OCI-LY1 (cell line): Measurements from ENCODE around the gene SLC35F5.
"Not testable (repeated sequence)": the region's sequence is repeated elsewhere in the genome, so short reads cannot be mapped to it uniquely, and the experiment has no call there.

Experiments
- H2AFZ ChIP-seq: fragments of 200-600 bp; sonication (generic), shearing (Covaris generic); 2 replicates; pipeline ENCODE4 v1.6.0; 2014; ENCODE audit warnings: antibody characterized with exemption, mild to moderate bottlenecking, low read length
- H3F3A ChIP-seq: fragments of 200-600 bp; sonication (generic), shearing (Covaris generic); 2 replicates; pipeline ENCODE4 v1.6.0; 2014; ENCODE audit warnings: mild to moderate bottlenecking, antibody characterized with exemption, low read length, moderate library complexity; ENCODE audit not compliant: insufficient read depth
- H3K27ac ChIP-seq: fragments of 200-600 bp; sonication (generic); 2 replicates; pipeline ENCODE4 v1.5.1; 2014; ENCODE audit warnings: low read length, mixed run types, mild to moderate bottlenecking, low read depth; ENCODE audit not compliant: poor library complexity, severe bottlenecking
- H3K27me3 ChIP-seq: fragments of 200-600 bp; sonication (generic); 2 replicates; pipeline ENCODE4 v1.6.0; 2014; ENCODE audit warnings: antibody characterized with exemption, mild to moderate bottlenecking, low read length, moderate library complexity; ENCODE audit not compliant: insufficient read depth
- H3K36me3 ChIP-seq: fragments of 200-600 bp; sonication (generic); 2 replicates; pipeline ENCODE4 v1.6.1; 2014; ENCODE audit warnings: mild to moderate bottlenecking, antibody characterized with exemption, low read length, moderate library complexity, mixed read lengths; ENCODE audit not compliant: insufficient read depth
- H3K4me1 ChIP-seq: fragments of 200-600 bp; sonication (generic); 2 replicates; pipeline ENCODE4 v1.5.1; 2014; ENCODE audit warnings: mild to moderate bottlenecking, low read length, moderate library complexity; ENCODE audit not compliant: insufficient read depth, severe bottlenecking
- H3K4me2 ChIP-seq: fragments of 200-600 bp; sonication (generic), shearing (Covaris generic); 2 replicates; pipeline ENCODE4 v1.6.1; 2014; ENCODE audit warnings: low read length
- H3K4me3 ChIP-seq: fragments of 200-600 bp; sonication (generic); 2 replicates; pipeline ENCODE4 v1.5.1; 2014; ENCODE audit warnings: low read length, low read depth, mild to moderate bottlenecking, mixed read lengths; ENCODE audit not compliant: poor library complexity, severe bottlenecking
- H3K79me2 ChIP-seq: fragments of 200-600 bp; shearing (Covaris generic); 2 replicates; pipeline ENCODE4 v1.6.1; 2016; ENCODE audit warnings: mixed run types, low read length, mixed read lengths; ENCODE audit not compliant: insufficient read depth
- H3K9ac ChIP-seq: fragments of 200-600 bp; sonication (generic), shearing (Covaris generic); 2 replicates; pipeline ENCODE4 v1.6.1; 2014; ENCODE audit warnings: mild to moderate bottlenecking, low read length, mixed read lengths
- H3K9me2 ChIP-seq: fragments of 200-600 bp; sonication (generic), shearing (Covaris generic); 2 replicates; pipeline ENCODE4 v1.6.1; 2014; ENCODE audit warnings: low read depth, mild to moderate bottlenecking, low read length, mixed read lengths
- H3K9me3 ChIP-seq: fragments of 200-600 bp; shearing (Covaris generic); 2 replicates; pipeline ENCODE4 v1.6.1; 2014; ENCODE audit warnings: low read length, mixed read lengths
- H4K20me1 ChIP-seq: fragments of 200-600 bp; sonication (generic), shearing (Covaris generic); 2 replicates; pipeline ENCODE4 v1.6.0; 2016; ENCODE audit warnings: mild to moderate bottlenecking, low read length; ENCODE audit not compliant: insufficient read depth
- EZH2 ChIP-seq: fragments of 200-600 bp; sonication (generic), shearing (Covaris generic); IDR thresholded peaks from 2 replicates; pipeline ENCODE4 v1.8.0; 2017; ENCODE audit warnings: borderline replicate concordance, mixed run types, mild to moderate bottlenecking, antibody characterized with exemption, low read length, moderate library complexity, mixed read lengths
- TF ChIP-seq, protein P1 (sequence below): fragments of 200-600 bp; sonication (generic), shearing (Covaris generic); IDR thresholded peaks from 2 replicates; pipeline ENCODE4 v1.5.1; 2017; ENCODE audit warnings: mild to moderate bottlenecking, antibody characterized with exemption, low read length, moderate library complexity, mixed read lengths

SLC35F5 gene

DNA sequence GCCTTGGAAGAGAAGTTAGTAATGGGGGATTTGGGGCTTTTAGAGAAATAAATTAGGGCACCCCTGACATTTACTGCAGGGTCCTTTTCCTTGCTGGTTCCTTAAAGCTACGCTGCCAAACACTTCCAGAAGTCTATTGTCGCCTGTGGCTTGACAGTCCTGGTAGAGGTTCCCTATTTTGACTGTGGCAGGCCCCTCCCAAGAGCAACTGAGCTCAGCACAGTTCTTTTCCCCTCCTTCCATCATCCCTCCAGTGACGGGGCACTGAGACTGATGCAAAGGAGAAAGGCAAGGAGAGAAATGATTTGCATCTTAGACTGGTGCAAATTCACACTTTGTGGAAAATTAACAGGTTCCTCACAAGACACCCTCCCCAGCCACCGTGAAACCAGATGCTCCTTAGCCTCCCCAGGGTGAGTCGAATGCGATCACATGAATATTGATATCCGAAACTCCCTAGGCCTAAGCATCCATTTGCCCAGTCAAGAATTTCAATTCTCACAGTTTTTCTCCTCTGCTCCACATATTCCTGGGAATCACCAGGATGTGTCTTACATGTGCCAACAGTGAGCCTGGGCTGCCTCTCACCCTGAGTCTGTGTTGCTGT is 84.0 kb downstream of the SLC35F5 start:
- Histone ChIP-seq H2AFZ (no peak overlapping the region), H3K27ac (no peak overlapping the region), H3K4me1 (no peaks in the 10 kb centered on the region), H3K4me2 (no peak overlapping the region), H3K36me3 (no peaks in the 10 kb centered on the region), H3K9ac (no peak overlapping the region), H3K79me2 (no peaks in the 10 kb centered on the region), H3K9me2 (no peaks in the 10 kb centered on the region), H3K4me3 (no peak overlapping the region), H3K9me3 (no peaks in the 10 kb centered on the region), H4K20me1 (no peaks in the 10 kb centered on the region), H3F3A (no peaks in the 10 kb centered on the region), H3K27me3 (no peaks in the 10 kb centered on the region)
- TF ChIP-seq, protein P1, sequence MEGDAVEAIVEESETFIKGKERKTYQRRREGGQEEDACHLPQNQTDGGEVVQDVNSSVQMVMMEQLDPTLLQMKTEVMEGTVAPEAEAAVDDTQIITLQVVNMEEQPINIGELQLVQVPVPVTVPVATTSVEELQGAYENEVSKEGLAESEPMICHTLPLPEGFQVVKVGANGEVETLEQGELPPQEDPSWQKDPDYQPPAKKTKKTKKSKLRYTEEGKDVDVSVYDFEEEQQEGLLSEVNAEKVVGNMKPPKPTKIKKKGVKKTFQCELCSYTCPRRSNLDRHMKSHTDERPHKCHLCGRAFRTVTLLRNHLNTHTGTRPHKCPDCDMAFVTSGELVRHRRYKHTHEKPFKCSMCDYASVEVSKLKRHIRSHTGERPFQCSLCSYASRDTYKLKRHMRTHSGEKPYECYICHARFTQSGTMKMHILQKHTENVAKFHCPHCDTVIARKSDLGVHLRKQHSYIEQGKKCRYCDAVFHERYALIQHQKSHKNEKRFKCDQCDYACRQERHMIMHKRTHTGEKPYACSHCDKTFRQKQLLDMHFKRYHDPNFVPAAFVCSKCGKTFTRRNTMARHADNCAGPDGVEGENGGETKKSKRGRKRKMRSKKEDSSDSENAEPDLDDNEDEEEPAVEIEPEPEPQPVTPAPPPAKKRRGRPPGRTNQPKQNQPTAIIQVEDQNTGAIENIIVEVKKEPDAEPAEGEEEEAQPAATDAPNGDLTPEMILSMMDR = no peak
- no peak for TF ChIP-seq EZH2

DNA sequence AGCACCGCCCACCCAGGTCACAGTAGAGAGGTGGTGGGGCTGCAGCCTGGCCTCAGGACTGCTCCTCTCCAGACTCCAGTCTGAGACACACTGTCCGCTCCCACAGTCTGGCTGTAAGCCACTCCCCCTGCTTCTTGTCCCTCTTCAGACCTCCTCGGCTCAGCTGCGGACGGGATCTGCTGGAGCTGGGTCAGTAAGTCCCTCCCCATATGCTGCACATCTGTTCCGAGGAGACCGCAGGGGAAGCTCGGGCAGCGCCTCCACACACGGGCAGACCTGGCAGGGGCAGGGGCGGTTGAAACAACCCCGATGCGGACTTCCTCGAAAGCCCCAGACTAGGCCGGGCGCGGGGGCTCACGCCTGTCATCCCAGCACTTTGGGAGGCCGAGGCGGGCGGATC is 87.4 kb downstream of the SLC35F5 start:
- H3K4me3 ChIP-seq, H4K20me1 ChIP-seq, H3K27me3 ChIP-seq, H3K4me1 ChIP-seq, H3K9me2 ChIP-seq, H3K9me3 ChIP-seq, H3K79me2 ChIP-seq, H2AFZ ChIP-seq, H3F3A ChIP-seq, H3K4me2 ChIP-seq, H3K27ac ChIP-seq, H3K9ac ChIP-seq, H3K36me3 ChIP-seq: not testable (repeated sequence)

DNA sequence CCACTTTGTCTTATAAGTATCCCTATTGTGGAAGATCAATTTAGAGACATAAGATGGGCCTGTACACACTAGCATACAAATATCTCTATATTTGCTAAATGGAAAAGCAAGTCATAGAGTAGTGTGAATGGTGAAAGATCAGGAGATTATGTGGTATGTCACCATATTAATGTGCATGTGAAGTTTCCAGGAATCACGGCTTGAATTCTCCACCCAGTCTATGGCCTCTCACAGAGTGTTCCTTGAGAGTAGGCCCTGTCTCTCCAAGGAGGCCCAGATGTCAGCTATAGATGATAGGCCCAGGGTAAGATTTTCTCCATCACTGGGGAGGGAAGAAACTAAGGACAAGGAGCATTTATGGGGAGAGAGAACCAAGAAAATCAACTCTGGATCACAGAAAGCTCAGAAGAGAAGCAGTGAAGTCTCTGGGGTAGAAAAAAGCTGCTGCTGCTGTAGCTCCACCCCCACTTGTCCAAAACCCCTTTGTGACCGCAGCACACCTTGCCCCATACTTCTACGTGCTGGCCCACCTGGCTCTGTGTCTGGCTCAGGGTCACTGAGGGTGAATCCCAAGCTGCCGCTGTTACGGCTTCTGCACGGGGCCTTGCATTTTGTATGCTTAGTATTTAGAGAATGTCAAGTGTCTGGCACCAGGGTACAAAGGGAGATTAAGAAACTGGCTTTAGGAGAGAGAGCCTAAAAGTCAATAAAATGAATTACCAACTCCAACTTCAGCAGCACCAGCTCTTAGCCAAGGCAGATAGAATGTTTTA is 91.5 kb downstream of the SLC35F5 start:
- not testable (repeated sequence) for H3F3A ChIP-seq, H3K79me2 ChIP-seq, H3K4me2 ChIP-seq, H3K27ac ChIP-seq, H3K36me3 ChIP-seq, H2AFZ ChIP-seq, H3K4me3 ChIP-seq, H3K9me2 ChIP-seq, H3K27me3 ChIP-seq, H3K9me3 ChIP-seq, H3K9ac ChIP-seq, H3K4me1 ChIP-seq, H4K20me1 ChIP-seq

DNA sequence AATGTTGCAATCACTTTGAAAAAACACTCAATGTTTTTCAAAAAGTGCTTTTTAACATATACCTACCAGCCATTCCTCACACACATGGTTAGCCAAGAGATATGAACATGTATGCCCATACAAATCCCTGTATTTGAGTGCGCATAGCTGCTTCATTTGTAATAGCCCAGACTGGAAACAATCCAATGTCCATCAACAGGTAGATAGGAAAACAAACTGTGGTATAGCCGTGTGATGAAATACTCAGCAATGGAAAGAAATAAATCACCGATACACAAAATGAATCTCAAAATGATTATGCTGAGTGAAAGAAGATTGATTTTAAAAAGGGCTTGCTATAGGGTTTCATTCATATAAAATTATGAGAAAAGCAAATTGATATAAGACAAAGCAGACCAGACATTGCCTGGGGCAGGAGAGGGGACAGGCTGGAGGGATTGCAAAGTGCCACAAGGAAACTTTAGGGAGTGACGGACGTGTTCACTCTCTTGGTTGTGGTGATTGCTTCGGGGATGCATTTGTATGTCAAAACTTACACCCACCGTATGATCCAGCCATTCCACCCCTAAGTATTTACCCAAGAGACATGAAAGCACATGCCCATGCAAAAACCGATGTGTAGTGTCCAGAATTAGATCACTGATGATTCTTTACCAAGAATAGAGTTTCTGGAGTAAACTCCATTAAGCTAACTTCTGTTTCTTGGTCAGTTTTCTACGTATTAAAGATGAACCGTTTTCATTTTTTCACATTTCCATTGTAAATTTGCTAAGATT is 93.0 kb downstream of the SLC35F5 start:
- H3K27ac ChIP-seq, H3K4me1 ChIP-seq, H2AFZ ChIP-seq, H4K20me1 ChIP-seq, H3K4me3 ChIP-seq, H3K36me3 ChIP-seq, H3F3A ChIP-seq, H3K9ac ChIP-seq, H3K9me3 ChIP-seq, H3K9me2 ChIP-seq, H3K4me2 ChIP-seq, H3K79me2 ChIP-seq, H3K27me3 ChIP-seq: not testable (repeated sequence)
